Stimulated activated CD4-positive, alpha-beta T cell treated with anti-CD3 and anti-CD28 coated beads, Interleukin-4, amount 100 ng/mL, for 24 hours (primary cell): ENCODE measurements around the gene NOBOX.
"Not testable (repeated sequence)": the region's sequence is repeated elsewhere in the genome, so short reads cannot be mapped to it uniquely, and the experiment has no call there.

Experiments
- DNase-seq: peaks from one replicate; pipeline ENCODE4 v3.0.0-alpha.2; 2020

Gene NOBOX

GRCh38 chr7:144391014-144391413 is 12.5 kb downstream of the NOBOX start:
- no peak for DNase-seq

- DNase-seq: no peak
These were observed 13.0 kb downstream of the NOBOX start for GRCh38 chr7:144390481-144390880.

- no peak for DNase-seq
These were observed 14.5 kb downstream of the NOBOX start for GRCh38 chr7:144388950-144389349.

- no peak for DNase-seq
These were observed 16.8 kb downstream of the NOBOX start for GRCh38 chr7:144386741-144387140.

GRCh38 chr7:144384555-144385245 is 18.8 kb downstream of the NOBOX start:
- peak; percentile 51 for DNase-seq

- DNase-seq: no peak
These were observed 19.4 kb downstream of the NOBOX start for GRCh38 chr7:144384071-144384470.

GRCh38 chr7:144379776-144380384 is 23.6 kb downstream of the NOBOX start:
- no peak for DNase-seq

- DNase-seq: no peak
These were observed 24.8 kb downstream of the NOBOX start for GRCh38 chr7:144378651-144379050.

GRCh38 chr7:144369221-144369620 is 34.3 kb downstream of the NOBOX start:
- DNase-seq: not testable (repeated sequence)

- DNase-seq: not testable (repeated sequence)
These were observed 36.2 kb downstream of the NOBOX start for GRCh38 chr7:144367250-144367649.

GRCh38 chr7:144365523-144365922 is 38.0 kb downstream of the NOBOX start:
- DNase-seq: not testable (repeated sequence)

GRCh38 chr7:144362061-144362460 is 41.4 kb downstream of the NOBOX start:
- DNase-seq: not testable (repeated sequence)

- not testable (repeated sequence) for DNase-seq
These were observed 46.6 kb downstream of the NOBOX start for GRCh38 chr7:144356860-144357259.

GRCh38 chr7:144356185-144356584 is 47.3 kb downstream of the NOBOX start:
- DNase-seq: not testable (repeated sequence)

GRCh38 chr7:144355176-144355822 is 48.2 kb downstream of the NOBOX start, which contains the start of gene ARHGEF5:
ARHGEF5 (plus strand) TSS chr7:144355402; CDS start chr7:144362670, 7,268 bp downstream.
- not testable (repeated sequence) for DNase-seq

- not testable (repeated sequence) for DNase-seq
These were observed 51.8 kb downstream of the NOBOX start for GRCh38 chr7:144351667-144352066.

- not testable (repeated sequence) for DNase-seq
These were observed 54.9 kb downstream of the NOBOX start for GRCh38 chr7:144348625-144349024.
